CD8-positive, alpha-beta memory T cell (primary cell): ENCODE measurements around the gene UGP2. TPM values are rescaled to one million over a fixed set of nuclear protein-coding genes. Genes with fewer than 3 reads are reported as not detected.

Experiments used
- CTCF ChIA-PET: fragments of 350-600 bp; sonication (Branson Sonifier 250); formaldehyde crosslinking; loops from one replicate; lab custom pipeline; 2021; ENCODE audit warnings: antibody characterized with exemption; lab: Charles Lee
- POLR2A ChIA-PET: fragments of 350-600 bp; sonication (Branson Sonifier 250); formaldehyde crosslinking; loops from one replicate; lab custom pipeline; 2021; ENCODE audit warnings: antibody characterized with exemption; lab: Charles Lee
- DNase-seq, 5 donors: peaks; one replicate each; pipeline versions ENCODE4 v3.0.0 to v3.0.0-alpha.2; 2020 to 2022; ENCODE audit warnings: mixed read lengths in 1 of 5
- H3K27ac ChIP-seq: one replicate; pipeline ENCODE4 v1.7.0; 2013; ENCODE audit warnings: low read depth, mild to moderate bottlenecking, low read length, moderate library complexity
- H3K27me3 ChIP-seq: 2 replicates; pipeline ENCODE4 v1.7.0; 2013; ENCODE audit warnings: low read length, mild to moderate bottlenecking; ENCODE audit not compliant: insufficient read depth, poor library complexity, severe bottlenecking
- H3K36me3 ChIP-seq: 2 replicates; pipeline ENCODE4 v1.7.0; 2013; ENCODE audit warnings: mild to moderate bottlenecking, low read length, moderate library complexity; ENCODE audit not compliant: insufficient read depth
- H3K4me1 ChIP-seq: 2 replicates; pipeline ENCODE4 v1.7.0; 2013; ENCODE audit warnings: mild to moderate bottlenecking, low read length, moderate library complexity; ENCODE audit not compliant: insufficient read depth
- H3K4me3 ChIP-seq: 2 replicates; pipeline ENCODE4 v1.7.0; 2013; ENCODE audit warnings: mild to moderate bottlenecking, low read length
- H3K9me3 ChIP-seq: 2 replicates; pipeline ENCODE4 v1.7.0; 2013; ENCODE audit warnings: mild to moderate bottlenecking, low read length
- H3K27ac Mint-ChIP-seq, 8 donors: one replicate each; pipeline ENCODE4 v1.8.0; 2020 to 2021; ENCODE audit warnings: mixed read lengths in 8 of 8, mild to moderate bottlenecking in 6 of 8, inconsistent platforms in 3 of 8, moderate library complexity in 3 of 8
- H3K27me3 Mint-ChIP-seq, 2 donors: one replicate each; pipeline ENCODE4 v1.8.0; 2020 to 2021; ENCODE audit warnings: mixed read lengths in 2 of 2, mild to moderate bottlenecking in 1 of 2, moderate library complexity in 1 of 2
- H3K36me3 Mint-ChIP-seq, 3 donors: one replicate each; pipeline ENCODE4 v1.8.0; 2020 to 2021; ENCODE audit warnings: mixed read lengths in 3 of 3, inconsistent platforms in 1 of 3, mild to moderate bottlenecking in 1 of 3
- H3K4me1 Mint-ChIP-seq, 3 donors: one replicate each; pipeline ENCODE4 v1.8.0; 2020 to 2021; ENCODE audit warnings: mixed read lengths in 3 of 3, inconsistent platforms in 1 of 3, mild to moderate bottlenecking in 1 of 3
- H3K4me3 Mint-ChIP-seq, 7 donors: one replicate each; pipeline ENCODE4 v1.8.0; 2020 to 2021; ENCODE audit warnings: mixed read lengths in 7 of 7, mild to moderate bottlenecking in 6 of 7, moderate library complexity in 4 of 7, inconsistent platforms in 2 of 7
- H3K9me3 Mint-ChIP-seq, 5 donors: one replicate each; pipeline ENCODE4 v1.8.0; 2020 to 2022; ENCODE audit warnings: mixed read lengths in 5 of 5, mild to moderate bottlenecking in 3 of 5, moderate library complexity in 2 of 5, inconsistent platforms in 1 of 5
- polyA plus RNA-seq: library from polyadenylated mRNA; unstranded; fragments of 300-500 nt; fragmentation: Illumina TruSeq; gene quantifications from one replicate; pipeline ENCODE4 v1.2.3, GENCODE V29; 2021
- total RNA-seq, 2 experiments: library from RNA; stranded (reverse); gene quantifications; one replicate each; pipeline ENCODE4 v1.2.3, GENCODE V29; 2021

UGP2 gene
- total and polyA plus RNA-seq, 3 experiments from 2014 or later, result 59.2 to 131 (median 59.8) TPM

DNA sequence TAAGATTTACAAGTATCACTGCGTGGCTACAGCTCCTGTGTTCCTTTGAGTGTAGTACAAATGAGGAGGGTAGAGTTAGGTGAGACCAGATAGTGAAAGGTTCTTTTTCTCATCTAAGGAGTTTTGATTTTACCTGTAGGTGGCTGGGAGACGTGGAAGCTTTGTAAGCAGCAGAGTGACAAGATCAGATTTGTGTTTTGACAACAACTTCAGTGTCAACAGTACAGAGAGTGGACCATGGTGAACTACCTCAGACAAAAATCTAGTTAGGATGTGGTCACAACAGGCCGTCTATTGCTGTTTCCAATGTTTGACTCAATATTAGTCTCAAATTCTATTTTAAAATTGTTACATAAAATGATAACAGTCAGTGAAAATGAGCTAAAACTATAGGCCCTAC lies 20.3 kb upstream of the UGP2 start:
- no peaks in the 10 kb centered on the region for H3K27me3 ChIP-seq
- no peaks in the 10 kb centered on the region for H3K4me1 ChIP-seq
- no peak overlapping the region for H3K4me3 Mint-ChIP-seq
- CTCF ChIA-PET, result no interaction called here
- H3K36me3 Mint-ChIP-seq, result no peaks in the 10 kb centered on the region
- peaks cover 6 to 23% of the 10 kb centered on the region in 2 donors for H3K27me3 Mint-ChIP-seq
- no peaks in the 10 kb centered on the region for H3K4me1 Mint-ChIP-seq
- H3K27ac ChIP-seq, result no peak overlapping the region
- H3K27ac Mint-ChIP-seq, result no peak overlapping the region
- POLR2A ChIA-PET, result no interaction called here
- H3K36me3 ChIP-seq, result no peaks in the 10 kb centered on the region
- DNase-seq, result no peak
- H3K9me3 ChIP-seq, result no peaks in the 10 kb centered on the region
- no peaks in the 10 kb centered on the region for H3K9me3 Mint-ChIP-seq
- no peak overlapping the region for H3K4me3 ChIP-seq

DNA sequence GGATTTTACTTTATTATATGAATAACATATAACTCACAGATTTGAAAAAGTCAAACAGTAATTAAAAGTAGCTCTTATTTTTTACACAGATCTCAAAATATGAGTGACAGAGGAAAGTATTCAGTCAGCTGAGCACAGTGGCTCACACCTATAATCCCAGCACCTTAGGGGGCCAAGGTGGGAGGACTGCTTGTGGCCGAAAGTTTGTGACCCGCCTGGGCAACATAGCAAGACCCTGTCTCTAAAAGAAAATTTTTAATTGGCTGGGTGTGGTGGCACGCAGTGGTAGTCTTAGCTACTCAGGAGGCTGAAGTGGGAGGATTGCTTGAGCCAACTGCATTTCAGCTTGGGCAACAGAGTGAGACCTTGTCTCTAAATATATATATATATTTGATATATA lies 19.2 kb upstream of the UGP2 start:
- no peak overlapping the region for H3K27ac Mint-ChIP-seq
- peaks cover 6 to 23% of the 10 kb centered on the region in 2 donors for H3K27me3 Mint-ChIP-seq
- H3K4me1 Mint-ChIP-seq, result no peaks in the 10 kb centered on the region
- Histone ChIP-seq H3K27ac (no peak overlapping the region), H3K36me3 (no peaks in the 10 kb centered on the region), H3K9me3 (no peaks in the 10 kb centered on the region), H3K4me1 (no peaks in the 10 kb centered on the region), H3K4me3 (no peak overlapping the region), H3K27me3 (no peaks in the 10 kb centered on the region)
- no peak overlapping the region for H3K4me3 Mint-ChIP-seq
- CTCF ChIA-PET, result no interaction called here
- no peak for DNase-seq
- POLR2A ChIA-PET, result no interaction called here
- H3K36me3 Mint-ChIP-seq, result peaks cover 0 to 1% (median 0%) of the 10 kb centered on the region in 3 donors
- no peaks in the 10 kb centered on the region for H3K9me3 Mint-ChIP-seq

DNA sequence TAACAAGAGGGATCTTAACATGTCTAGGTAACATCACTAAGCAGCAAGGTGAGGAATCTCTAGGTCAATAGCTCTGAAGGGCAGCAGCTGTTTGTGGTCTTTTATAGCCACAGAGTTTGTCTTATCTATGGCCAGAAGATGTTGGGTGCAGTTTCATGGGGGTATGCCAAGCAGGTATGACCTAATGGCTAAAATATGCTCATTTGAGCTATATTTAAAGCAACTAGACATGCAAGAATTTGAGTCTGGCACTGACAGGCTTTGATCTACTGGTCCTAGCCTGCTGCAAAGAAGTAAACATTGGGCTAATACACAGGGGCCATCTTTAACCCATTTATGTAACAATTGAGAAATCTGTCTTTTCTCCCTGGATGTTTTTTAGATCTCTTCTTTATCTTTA lies 13.9 kb upstream of the UGP2 start:
- ChIA-PET POLR2A (no interaction called here), CTCF (interaction anchor here (1.4 kb wide), 1 partner anchor 8 kb away, joined by 3 read pairs; no protein-coding TSS in a partner anchor)
- no peaks in the 10 kb centered on the region for H3K4me1 Mint-ChIP-seq
- H3K9me3 Mint-ChIP-seq, result no peaks in the 10 kb centered on the region
- no peaks in the 10 kb centered on the region for H3K36me3 ChIP-seq
- H3K4me3 Mint-ChIP-seq, result no peak overlapping the region
- H3K4me3 ChIP-seq, result no peak overlapping the region
- peaks cover 0 to 1% (median 0%) of the 10 kb centered on the region in 3 donors for H3K36me3 Mint-ChIP-seq
- no peaks in the 10 kb centered on the region for H3K9me3 ChIP-seq
- peaks cover 9 to 31% of the 10 kb centered on the region in 2 donors for H3K27me3 Mint-ChIP-seq
- no peak for DNase-seq
- no peaks in the 10 kb centered on the region for H3K27me3 ChIP-seq
- H3K4me1 ChIP-seq, result no peaks in the 10 kb centered on the region
- no peak overlapping the region for H3K27ac ChIP-seq
- H3K27ac Mint-ChIP-seq, result no peak overlapping the region

DNA sequence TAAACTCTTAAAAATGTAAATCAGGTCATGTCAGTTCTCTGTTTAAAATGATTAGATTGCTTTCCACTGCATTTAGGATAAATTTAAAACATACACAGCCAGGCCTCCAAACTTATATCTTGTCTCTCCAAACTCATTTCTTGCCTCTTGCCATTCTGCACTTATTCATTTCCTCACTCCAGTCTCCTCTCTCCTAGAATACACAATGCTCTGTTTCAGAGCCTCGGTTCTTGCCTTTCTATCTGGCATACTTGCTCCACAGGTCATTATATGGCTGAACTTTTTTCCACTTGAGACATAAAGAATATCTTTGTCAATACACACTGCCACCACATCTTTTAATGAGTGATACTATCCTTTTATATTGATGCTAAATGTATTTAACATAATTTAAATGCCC lies 10.5 kb upstream of the UGP2 start:
- Mint-ChIP-seq H3K27ac (no peak overlapping the region), H3K27me3 (peaks cover 4 to 13% of the 10 kb centered on the region in 2 donors), H3K9me3 (no peaks in the 10 kb centered on the region), H3K4me1 (no peaks in the 10 kb centered on the region), H3K4me3 (no peak overlapping the region), H3K36me3 (peaks cover 0 to 1% (median 0%) of the 10 kb centered on the region in 3 donors)
- Histone ChIP-seq H3K4me1 (no peaks in the 10 kb centered on the region), H3K27me3 (no peaks in the 10 kb centered on the region), H3K36me3 (no peaks in the 10 kb centered on the region), H3K4me3 (no peak overlapping the region), H3K9me3 (no peaks in the 10 kb centered on the region), H3K27ac (no peak overlapping the region)
- DNase-seq, result no peak
- ChIA-PET CTCF (no interaction called here), POLR2A (no interaction called here)

DNA sequence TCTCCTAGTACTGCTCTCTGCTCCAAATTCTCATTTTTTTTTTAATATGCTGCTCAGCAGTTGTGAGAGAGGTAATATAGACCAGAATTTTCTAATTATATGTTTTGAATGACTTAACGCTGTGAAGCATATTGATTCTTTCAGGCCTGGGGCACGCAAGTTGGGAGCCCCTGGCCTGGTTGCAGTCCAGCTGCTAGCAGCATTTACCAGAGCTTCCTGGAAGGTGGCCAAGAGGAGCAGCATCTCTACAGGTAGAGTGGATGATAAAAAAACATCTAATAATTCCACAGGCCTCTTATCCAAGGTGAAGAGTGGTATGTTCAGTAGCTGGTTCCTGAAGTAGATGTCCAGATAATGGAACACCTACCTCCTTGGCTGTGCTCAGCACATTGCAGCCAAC lies 7.3 kb upstream of the UGP2 start:
- Histone ChIP-seq H3K27me3 (no peaks in the 10 kb centered on the region), H3K4me1 (no peaks in the 10 kb centered on the region), H3K9me3 (no peaks in the 10 kb centered on the region), H3K36me3 (no peaks in the 10 kb centered on the region), H3K4me3 (no peak overlapping the region), H3K27ac (no peak overlapping the region)
- ChIA-PET POLR2A (no interaction called here), CTCF (no interaction called here)
- Mint-ChIP-seq H3K4me3 (no peak overlapping the region), H3K27ac (no peak overlapping the region), H3K36me3 (no peaks in the 10 kb centered on the region), H3K4me1 (peaks cover 0 to 3% (median under 1%) of the 10 kb centered on the region in 3 donors), H3K27me3 (peaks cover 3 to 13% of the 10 kb centered on the region in 2 donors), H3K9me3 (no peaks in the 10 kb centered on the region)
- no peak for DNase-seq

GRCh38 chr2:63837036-63837594 lies 4.6 kb upstream of the UGP2 start:
- no peaks in the 10 kb centered on the region for H3K27me3 Mint-ChIP-seq
- H3K9me3 Mint-ChIP-seq, result no peaks in the 10 kb centered on the region
- CTCF ChIA-PET, result no interaction called here
- H3K27ac ChIP-seq, result no peak overlapping the region
- no peak for DNase-seq
- H3K4me1 Mint-ChIP-seq, result peaks cover 13 to 22% (median 17%) of the 10 kb centered on the region in 3 donors
- POLR2A ChIA-PET, result no interaction called here
- H3K9me3 ChIP-seq, result no peaks in the 10 kb centered on the region
- peaks cover 9% of the 10 kb centered on the region for H3K4me1 ChIP-seq
- no peak overlapping the region for H3K4me3 ChIP-seq
- no peaks in the 10 kb centered on the region for H3K36me3 ChIP-seq
- peak overlapping the region in 1 of 7 donors; percentile 7 for H3K4me3 Mint-ChIP-seq
- peaks cover 0 to 13% (median 0%) of the 10 kb centered on the region in 3 donors for H3K36me3 Mint-ChIP-seq
- H3K27me3 ChIP-seq, result no peaks in the 10 kb centered on the region
- H3K27ac Mint-ChIP-seq, result no peak overlapping the region

GRCh38 chr2:63840081-63840784 lies 1.5 kb upstream of the UGP2 start:
- peaks cover 42 to 53% (median 49%) of the 10 kb centered on the region in 3 donors for H3K4me1 Mint-ChIP-seq
- peaks cover 0 to 15% (median 0%) of the 10 kb centered on the region in 3 donors for H3K36me3 Mint-ChIP-seq
- Histone ChIP-seq H3K27ac (peak overlapping the region; percentile 85), H3K36me3 (no peaks in the 10 kb centered on the region), H3K4me3 (peak overlapping the region; percentile 97), H3K27me3 (no peaks in the 10 kb centered on the region), H3K4me1 (peaks cover 36% of the 10 kb centered on the region), H3K9me3 (no peaks in the 10 kb centered on the region)
- POLR2A ChIA-PET, result interaction anchor here (0.7 to 2.6 kb wide), 6 partner anchors 12 to 251 kb away, joined by 3 to 19 read pairs (median 8); partner anchors contain the start of genes MDH1 and WDPCP
- no peaks in the 10 kb centered on the region for H3K9me3 Mint-ChIP-seq
- CTCF ChIA-PET, result interaction anchor here (1.1 to 1.8 kb wide), 2 partner anchors 11 to 21 kb away, joined by 3 to 7 read pairs; no protein-coding TSS in a partner anchor
- no peaks in the 10 kb centered on the region for H3K27me3 Mint-ChIP-seq
- H3K4me3 Mint-ChIP-seq, result peak overlapping the region; percentile 95 to 100 (median 98)
- DNase-seq, result peak in 2 of 5 donors; percentile 1 to 47
- peak overlapping the region; percentile 95 to 99 (median 98) for H3K27ac Mint-ChIP-seq

- CTCF ChIA-PET, result interaction anchor here (0.7 to 1.8 kb wide), 5 partner anchors 10 to 20 kb away, joined by 3 to 7 read pairs (median 4); no protein-coding TSS in a partner anchor
- POLR2A ChIA-PET, result interaction anchor here (0.7 to 2.6 kb wide), 9 partner anchors 12 to 1387 kb away, joined by 3 to 19 read pairs (median 7); partner anchors contain the start of genes ACTR2, MDH1 and WDPCP
- Mint-ChIP-seq H3K4me3 (peak overlapping the region; percentile 95 to 100 (median 98)), H3K27ac (peak overlapping the region; percentile 95 to 99 (median 98)), H3K27me3 (no peaks in the 10 kb centered on the region), H3K4me1 (peaks cover 48 to 59% (median 54%) of the 10 kb centered on the region in 3 donors), H3K36me3 (peaks cover 0 to 17% (median 0%) of the 10 kb centered on the region in 3 donors), H3K9me3 (no peaks in the 10 kb centered on the region)
- Histone ChIP-seq H3K36me3 (no peaks in the 10 kb centered on the region), H3K4me3 (peak overlapping the region; percentile 97), H3K4me1 (peaks cover 36% of the 10 kb centered on the region), H3K9me3 (no peaks in the 10 kb centered on the region), H3K27ac (peak overlapping the region; percentile 85), H3K27me3 (no peaks in the 10 kb centered on the region)
- peak; percentile 96 to 98 (median 97) for DNase-seq
These were observed 877 bp upstream of the UGP2 start for GRCh38 chr2:63840785-63841253.
